Measurements from ENCODE around the gene KDM4B. TPM values are rescaled to one million over a fixed set of nuclear protein-coding genes. Genes with fewer than 3 reads are reported as not detected.

KDM4B gene
- total RNA-seq, 6 experiments from 2014 or later, result 17.0 to 27.2 (median 20.3) TPM

GRCh38 chr19:4988770-4989251 is 19.9 kb downstream of the KDM4B start:
- no peak for TF ChIP-seq CTCF (IDR thresholded peaks at IDR 0.05)
- H3K9me3 Mint-ChIP-seq, result no peaks in the 10 kb centered on the region
- H3K27me3 Mint-ChIP-seq (ENCODE audit: insufficient read depth), result no peaks in the 10 kb centered on the region
- peaks cover 4% of the 10 kb centered on the region for H3K36me3 Mint-ChIP-seq (ENCODE audit: low read depth)
- DNase-seq, result peak; percentile 83
- H3K4me3 Mint-ChIP-seq, result peak overlapping the region; percentile 78
- H3K4me1 Mint-ChIP-seq (ENCODE audit: low read depth), result peaks cover 37% of the 10 kb centered on the region
- peak overlapping the region; percentile 90 for H3K27ac Mint-ChIP-seq

DNA sequence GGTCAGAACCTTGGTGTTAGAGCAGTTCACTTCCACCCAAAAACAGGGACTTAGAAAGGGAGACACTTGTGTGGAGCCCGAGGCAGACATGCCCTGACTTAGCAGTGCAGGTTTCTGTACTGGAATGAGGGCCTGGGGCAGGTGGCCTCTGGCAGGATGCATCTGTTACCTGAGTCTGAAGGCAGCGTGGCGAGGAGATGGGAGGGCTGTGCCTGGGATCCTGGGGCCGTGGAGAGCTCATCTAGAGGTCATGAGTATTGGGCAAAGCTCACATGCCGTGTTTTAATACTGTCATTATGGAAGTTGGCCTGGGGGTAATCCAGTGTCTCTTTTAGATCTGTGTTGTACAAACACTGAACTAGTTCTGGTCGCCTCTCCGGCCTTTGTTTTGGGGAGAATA is 21.4 kb downstream of the KDM4B start:
- no peaks in the 10 kb centered on the region for H3K9me3 Mint-ChIP-seq
- peaks cover 4% of the 10 kb centered on the region for H3K36me3 Mint-ChIP-seq (ENCODE audit: low read depth)
- no peak for DNase-seq
- no peak overlapping the region for H3K27ac Mint-ChIP-seq
- no peak overlapping the region for H3K4me3 Mint-ChIP-seq
- TF ChIP-seq CTCF (IDR thresholded peaks at IDR 0.05), result no peak
- H3K4me1 Mint-ChIP-seq (ENCODE audit: low read depth), result peaks cover 37% of the 10 kb centered on the region
- no peaks in the 10 kb centered on the region for H3K27me3 Mint-ChIP-seq (ENCODE audit: insufficient read depth)

GRCh38 chr19:4991538-4991937 is 22.6 kb downstream of the KDM4B start:
- TF ChIP-seq CTCF (IDR thresholded peaks at IDR 0.05), result no peak
- H3K4me1 Mint-ChIP-seq (ENCODE audit: low read depth), result peaks cover 37% of the 10 kb centered on the region
- H3K4me3 Mint-ChIP-seq, result no peak overlapping the region
- peaks cover 4% of the 10 kb centered on the region for H3K36me3 Mint-ChIP-seq (ENCODE audit: low read depth)
- H3K27me3 Mint-ChIP-seq (ENCODE audit: insufficient read depth), result no peaks in the 10 kb centered on the region
- no peak overlapping the region for H3K27ac Mint-ChIP-seq
- no peak for DNase-seq
- H3K9me3 Mint-ChIP-seq, result no peaks in the 10 kb centered on the region

DNA sequence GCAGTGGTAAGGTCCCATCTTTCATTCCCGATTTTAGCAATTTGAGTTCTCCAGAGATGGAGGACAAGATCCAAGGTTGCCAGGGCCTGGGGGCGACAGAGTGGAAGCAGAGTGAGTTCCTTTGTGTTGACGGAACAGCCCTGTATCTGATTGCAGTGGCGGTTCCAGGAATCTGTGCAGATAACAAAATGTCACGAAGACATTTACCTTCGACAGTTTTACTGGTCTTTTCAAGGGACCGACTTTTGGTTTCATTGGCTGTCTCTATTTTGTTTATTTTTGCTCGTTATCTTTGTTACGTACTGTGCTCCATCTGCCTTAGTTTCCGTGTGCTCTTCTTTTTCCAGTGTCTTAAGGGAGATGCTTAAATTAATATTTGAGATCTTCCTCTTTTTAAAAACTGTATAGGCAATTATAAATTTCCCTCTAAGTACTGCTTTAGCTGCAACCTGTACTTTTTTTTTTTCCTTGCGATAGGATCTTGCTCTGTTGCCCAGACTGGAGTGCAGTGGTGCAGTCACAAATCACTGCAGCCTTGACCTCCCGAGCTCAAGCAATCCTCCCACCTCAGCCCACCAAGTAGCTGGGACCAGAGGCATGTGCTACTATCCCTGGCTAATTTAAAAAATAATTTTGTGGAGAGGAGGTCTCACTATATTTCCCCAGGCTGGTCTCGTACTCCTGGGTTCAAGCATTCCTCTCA is 23.2 kb downstream of the KDM4B start:
- H3K4me3 Mint-ChIP-seq, result no peak overlapping the region
- no peak for TF ChIP-seq CTCF (IDR thresholded peaks at IDR 0.05)

GRCh38 chr19:4993683-4994082 is 24.8 kb downstream of the KDM4B start:
- peaks cover 18% of the 10 kb centered on the region for H3K4me1 Mint-ChIP-seq (ENCODE audit: low read depth)
- H3K27ac Mint-ChIP-seq, result no peak overlapping the region
- no peaks in the 10 kb centered on the region for H3K9me3 Mint-ChIP-seq
- H3K27me3 Mint-ChIP-seq (ENCODE audit: insufficient read depth), result no peaks in the 10 kb centered on the region
- peaks cover 4% of the 10 kb centered on the region for H3K36me3 Mint-ChIP-seq (ENCODE audit: low read depth)
- H3K4me3 Mint-ChIP-seq, result no peak overlapping the region
- TF ChIP-seq CTCF (IDR thresholded peaks at IDR 0.05), result no peak
- DNase-seq, result no peak

More for the DNA sequence above, 23.2 kb downstream of the KDM4B start:
- Mint-ChIP-seq H3K27ac (no peak overlapping the region), H3K36me3 (ENCODE audit: low read depth) (peaks cover 4% of the 10 kb centered on the region), H3K4me1 (ENCODE audit: low read depth) (peaks cover 34% of the 10 kb centered on the region), H3K9me3 (no peaks in the 10 kb centered on the region), H3K27me3 (ENCODE audit: insufficient read depth) (no peaks in the 10 kb centered on the region)
- DNase-seq, result no peak

Measured in HFFc6 (cell line).